Measurements from ENCODE around the gene CSK.

CSK gene

GRCh38 chr15:74845208-74845568 lies 63.3 kb downstream of the CSK start:
- no peaks in the 10 kb centered on the region for H3K27me3 ChIP-seq
- no peak for TF ChIP-seq CTCF (IDR thresholded peaks at IDR 0.05)
- no peak overlapping the region for H3K4me3 ChIP-seq (ENCODE audit: low read depth in 1 of 2, low read length in 1 of 2)
- peaks cover 68% of the 10 kb centered on the region for H3K36me3 ChIP-seq
- peaks cover 14% of the 10 kb centered on the region in 2 experiments for H3K4me1 ChIP-seq (ENCODE audit: control insufficient read depth in 1 of 2, insufficient read depth in 1 of 2, low read depth in 1 of 2, low read length in 1 of 2)
- H3K9me3 ChIP-seq = no peaks in the 10 kb centered on the region
- H3K27ac ChIP-seq = no peak overlapping the region

- Histone ChIP-seq H3K4me1 (ENCODE audit: control insufficient read depth in 1 of 2, insufficient read depth in 1 of 2, low read depth in 1 of 2, low read length in 1 of 2) (peaks cover 14% of the 10 kb centered on the region in 2 experiments), H3K27me3 (no peaks in the 10 kb centered on the region), H3K9me3 (no peaks in the 10 kb centered on the region), H3K27ac (no peak overlapping the region), H3K4me3 (ENCODE audit: low read depth in 1 of 2, low read length in 1 of 2) (no peak overlapping the region), H3K36me3 (peaks cover 68% of the 10 kb centered on the region)
- TF ChIP-seq CTCF (IDR thresholded peaks at IDR 0.05) = no peak
Observed at GRCh38 chr15:74845581-74845980, 63.7 kb downstream of the CSK start.

- peaks cover 87% of the 10 kb centered on the region for H3K36me3 ChIP-seq
- H3K27ac ChIP-seq = no peak overlapping the region
- no peak overlapping the region for H3K4me3 ChIP-seq (ENCODE audit: low read depth in 1 of 2, low read length in 1 of 2)
- no peaks in the 10 kb centered on the region for H3K27me3 ChIP-seq
- no peak for TF ChIP-seq CTCF (IDR thresholded peaks at IDR 0.05)
- H3K9me3 ChIP-seq = no peaks in the 10 kb centered on the region
- H3K4me1 ChIP-seq (ENCODE audit: control insufficient read depth in 1 of 2, insufficient read depth in 1 of 2, low read depth in 1 of 2, low read length in 1 of 2) = peaks cover 11 to 12% of the 10 kb centered on the region in 2 experiments
Observed at GRCh38 chr15:74847432-74847831, 65.6 kb downstream of the CSK start.

GRCh38 chr15:74850393-74850792 lies 68.5 kb downstream of the CSK start:
- Histone ChIP-seq H3K27ac (no peak overlapping the region), H3K27me3 (no peaks in the 10 kb centered on the region), H3K4me3 (ENCODE audit: low read depth in 1 of 2, low read length in 1 of 2) (no peak overlapping the region), H3K9me3 (no peaks in the 10 kb centered on the region), H3K36me3 (peaks cover 91% of the 10 kb centered on the region), H3K4me1 (ENCODE audit: control insufficient read depth in 1 of 2, insufficient read depth in 1 of 2, low read depth in 1 of 2, low read length in 1 of 2) (no peaks in the 10 kb centered on the region)
- no peak for TF ChIP-seq CTCF (IDR thresholded peaks at IDR 0.05)

GRCh38 chr15:74851960-74852359 lies 70.1 kb downstream of the CSK start:
- Histone ChIP-seq H3K9me3 (no peaks in the 10 kb centered on the region), H3K27me3 (no peaks in the 10 kb centered on the region), H3K36me3 (peaks cover 80% of the 10 kb centered on the region), H3K4me1 (ENCODE audit: control insufficient read depth in 1 of 2, insufficient read depth in 1 of 2, low read depth in 1 of 2, low read length in 1 of 2) (no peaks in the 10 kb centered on the region), H3K27ac (no peak overlapping the region), H3K4me3 (ENCODE audit: low read depth in 1 of 2, low read length in 1 of 2) (no peak overlapping the region)
- no peak for TF ChIP-seq CTCF (IDR thresholded peaks at IDR 0.05)
